HG03565 (cell line): Measurements from ENCODE around the gene SCG5.

Source experiments
- ATAC-seq: cut with Tn5 transposase; IDR thresholded peaks from one replicate; pipeline ENCODE4 v1.9.1; 2021; ENCODE audit warnings: mild to moderate bottlenecking, moderate library complexity; ENCODE audit not compliant: unreplicated experiment

Gene SCG5

GRCh38 chr15:32690941-32691688 is 49.6 kb downstream of the SCG5 start:
- ATAC-seq: no peak

- no peak for ATAC-seq
Observed at GRCh38 chr15:32691689-32692038, 50.2 kb downstream of the SCG5 start.

GRCh38 chr15:32692286-32692685 is 50.8 kb downstream of the SCG5 start:
- no peak for ATAC-seq

- ATAC-seq: no peak
Observed at GRCh38 chr15:32694222-32694983, 52.9 kb downstream of the SCG5 start.

GRCh38 chr15:32698773-32699390 is 57.4 kb downstream of the SCG5 start:
- ATAC-seq: no peak

- ATAC-seq: no peak
Observed at GRCh38 chr15:32700501-32701150, 59.1 kb downstream of the SCG5 start.

GRCh38 chr15:32701863-32702262 is 60.4 kb downstream of the SCG5 start:
- ATAC-seq: no peak

- ATAC-seq: no peak
Observed at GRCh38 chr15:32704395-32704981, 63.0 kb downstream of the SCG5 start.

- ATAC-seq: no peak
Observed at GRCh38 chr15:32705446-32705845, 63.9 kb downstream of the SCG5 start.

- ATAC-seq: no peak
Observed at GRCh38 chr15:32706704-32707103, 65.2 kb downstream of the SCG5 start.

GRCh38 chr15:32707436-32707835 is 65.9 kb downstream of the SCG5 start:
- ATAC-seq: no peak

- ATAC-seq: no peak
Observed at GRCh38 chr15:32709295-32710033, 68.0 kb downstream of the SCG5 start.

GRCh38 chr15:32715276-32715675 is 73.8 kb downstream of the SCG5 start:
- ATAC-seq: no peak

GRCh38 chr15:32716216-32716914 is 74.9 kb downstream of the SCG5 start:
- no peak for ATAC-seq

- no peak for ATAC-seq
Observed at GRCh38 chr15:32716915-32717425, 75.5 kb downstream of the SCG5 start.

- no peak for ATAC-seq
Observed at GRCh38 chr15:32717426-32718226, 76.1 kb downstream of the SCG5 start, which contains the start of gene GREM1. Gene GREM1 (plus strand): TSS chr15:32718004. CDS start chr15:32730691, 12,687 bp downstream.

- ATAC-seq: no peak
Observed at GRCh38 chr15:32718227-32718820, 76.8 kb downstream of the SCG5 start.
